ACC112 (cell line): ENCODE measurements around the gene PCP2.

Experiments
- H2AFZ ChIP-seq: fragments of 200-600 bp; sonication (generic); one replicate; pipeline ENCODE4 v1.6.0; 2017; ENCODE audit warnings: antibody characterized with exemption, low read length; ENCODE audit not compliant: unreplicated experiment
- H3K27ac ChIP-seq: fragments of 200-600 bp; sonication (generic); 2 replicates; pipeline ENCODE4 v1.5.1; 2014; ENCODE audit warnings: low read depth, mild to moderate bottlenecking, antibody characterized with exemption, low read length, moderate library complexity
- H3K27me3 ChIP-seq: fragments of 200-600 bp; sonication (generic); 2 replicates; pipeline ENCODE4 v1.6.1; 2014; ENCODE audit warnings: mild to moderate bottlenecking, antibody characterized with exemption, low read length, moderate library complexity, mixed read lengths; ENCODE audit not compliant: insufficient read depth
- H3K36me3 ChIP-seq: fragments of 200-600 bp; sonication (generic); 2 replicates; pipeline ENCODE4 v1.6.1; 2016; ENCODE audit warnings: mild to moderate bottlenecking, antibody characterized with exemption, low read length, moderate library complexity, mixed read lengths; ENCODE audit not compliant: insufficient read depth
- H3K4me1 ChIP-seq: fragments of 200-600 bp; sonication (generic); one replicate; pipeline ENCODE4 v1.6.1; 2016; ENCODE audit warnings: low read length, mixed read lengths; ENCODE audit not compliant: insufficient read depth, unreplicated experiment, control insufficient read depth
- H3K4me3 ChIP-seq: fragments of 200-600 bp; sonication (generic); 2 replicates; pipeline ENCODE4 v1.5.1; 2014; ENCODE audit warnings: mild to moderate bottlenecking, low read depth, low read length
- H3K79me2 ChIP-seq: fragments of 200-600 bp; sonication (generic); one replicate; pipeline ENCODE4 v1.6.0; 2016; ENCODE audit warnings: low read length; ENCODE audit not compliant: control insufficient read depth, unreplicated experiment, insufficient read depth

PCP2 gene

DNA sequence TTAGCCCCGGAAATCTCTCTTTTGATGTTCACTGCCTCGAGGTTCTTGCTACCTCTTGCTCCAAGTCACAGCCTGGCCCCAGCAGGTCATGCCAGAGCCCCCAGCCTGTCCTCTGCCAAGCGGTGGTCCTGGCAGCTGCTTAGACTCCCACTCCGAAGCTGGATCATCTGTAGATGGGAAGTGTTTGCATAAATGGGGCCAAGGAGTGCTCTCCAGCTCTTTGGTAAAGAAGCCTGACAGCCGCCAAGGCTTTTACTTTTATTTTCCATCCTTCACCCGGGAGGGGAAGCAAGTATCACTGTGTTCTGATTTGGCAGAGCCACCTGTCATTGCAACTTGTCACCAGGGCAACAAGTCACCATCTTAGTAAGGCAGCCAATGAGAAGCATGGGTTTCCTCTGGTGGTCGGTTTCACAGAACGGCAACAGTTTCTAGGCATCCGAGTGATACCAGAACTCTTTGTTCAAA, 24.7 kb upstream of the PCP2 start:
- Histone ChIP-seq H3K27me3 (peaks cover 11% of the 10 kb centered on the region; the same call in 1 of the 2 replicates), H3K79me2 (no peaks in the 10 kb centered on the region), H3K4me1 (no peaks in the 10 kb centered on the region), H3K36me3 (no peaks in the 10 kb centered on the region), H3K4me3 (no peak overlapping the region), H3K27ac (no peak overlapping the region), H2AFZ (no peak overlapping the region)

DNA sequence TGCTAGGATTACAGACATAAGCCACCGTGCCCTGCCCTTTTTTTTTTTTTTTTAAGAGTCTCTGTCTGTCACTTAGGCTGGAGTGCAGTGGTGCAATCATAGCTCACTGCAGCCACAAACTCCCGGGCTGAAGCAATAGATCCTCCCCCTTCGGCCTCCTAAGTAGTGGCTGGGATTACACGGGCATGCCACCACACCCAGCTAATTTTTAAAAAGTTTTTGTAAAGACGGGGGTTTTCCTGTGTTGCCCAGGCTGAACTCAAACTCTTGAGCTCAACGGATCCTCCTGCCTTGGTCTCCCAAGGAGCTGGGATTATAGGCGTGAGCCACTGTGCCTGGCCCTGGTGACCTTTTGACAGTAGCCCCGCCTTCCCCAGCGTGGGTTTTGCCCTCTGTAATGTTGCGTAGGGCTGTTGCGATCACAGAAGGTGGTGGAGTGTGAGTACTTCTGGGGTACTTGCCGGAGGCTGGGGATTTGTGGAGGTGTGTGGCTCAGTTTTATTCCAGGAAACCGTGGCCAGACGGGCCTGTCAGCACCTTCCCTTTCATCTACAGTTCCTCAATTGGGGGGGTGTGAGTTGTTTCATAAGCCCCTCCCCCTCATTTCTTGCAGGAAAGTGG, 23.7 kb upstream of the PCP2 start:
- H3K27me3 ChIP-seq, result peaks cover 11% of the 10 kb centered on the region; the same call in 1 of the 2 replicates
- no peak overlapping the region for H3K4me3 ChIP-seq
- no peaks in the 10 kb centered on the region for H3K79me2 ChIP-seq
- H3K27ac ChIP-seq, result no peak overlapping the region
- H2AFZ ChIP-seq, result no peak overlapping the region
- no peaks in the 10 kb centered on the region for H3K36me3 ChIP-seq
- no peaks in the 10 kb centered on the region for H3K4me1 ChIP-seq

DNA sequence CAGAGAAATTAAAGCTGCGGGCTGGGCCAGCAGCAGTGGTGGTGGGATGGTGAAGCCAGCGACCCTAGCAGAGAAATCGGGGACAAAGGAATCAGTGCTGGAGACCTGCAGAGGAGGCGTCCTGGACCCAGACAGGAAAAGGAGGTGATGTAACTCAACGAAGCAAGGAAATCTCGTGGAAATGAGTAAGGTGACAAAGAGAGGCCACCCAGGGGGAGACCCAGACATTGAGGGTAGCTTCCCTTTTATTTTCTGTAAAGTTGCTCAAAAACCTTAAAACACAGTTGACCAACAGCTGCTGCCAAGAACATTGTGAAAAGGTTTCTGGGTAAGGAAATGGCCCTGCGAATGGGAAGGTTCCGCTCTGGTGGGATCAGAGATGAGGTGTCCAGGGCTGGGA, 22.1 kb upstream of the PCP2 start:
- H3K27me3 ChIP-seq, result no peaks in the 10 kb centered on the region
- no peak overlapping the region for H2AFZ ChIP-seq
- H3K4me1 ChIP-seq, result no peaks in the 10 kb centered on the region
- H3K4me3 ChIP-seq, result no peak overlapping the region
- H3K27ac ChIP-seq, result no peak overlapping the region
- H3K79me2 ChIP-seq, result no peaks in the 10 kb centered on the region
- no peaks in the 10 kb centered on the region for H3K36me3 ChIP-seq

DNA sequence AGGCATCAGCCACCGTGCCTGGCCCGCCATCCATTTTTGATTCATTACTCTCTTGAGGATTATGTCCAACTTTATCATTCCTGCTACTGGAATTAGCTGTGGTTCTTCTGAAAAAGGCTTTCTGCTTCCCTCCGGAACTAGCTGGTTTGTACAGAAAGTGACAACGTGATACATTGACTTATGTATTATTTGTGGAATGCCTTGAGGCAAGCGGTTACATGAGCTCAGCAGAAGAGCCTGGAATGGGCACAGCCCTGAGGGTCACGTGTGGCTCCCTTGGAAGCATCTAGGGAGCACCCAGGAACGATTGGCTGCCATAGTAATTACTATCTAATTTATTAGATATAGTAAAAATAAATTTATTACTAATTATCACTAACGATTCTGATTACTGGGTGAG, 20.9 kb upstream of the PCP2 start:
- H3K79me2 ChIP-seq, result no peaks in the 10 kb centered on the region
- H3K27me3 ChIP-seq, result no peaks in the 10 kb centered on the region
- no peak overlapping the region for H2AFZ ChIP-seq
- no peaks in the 10 kb centered on the region for H3K4me1 ChIP-seq
- H3K27ac ChIP-seq, result no peak overlapping the region
- no peak overlapping the region for H3K4me3 ChIP-seq
- no peaks in the 10 kb centered on the region for H3K36me3 ChIP-seq

DNA sequence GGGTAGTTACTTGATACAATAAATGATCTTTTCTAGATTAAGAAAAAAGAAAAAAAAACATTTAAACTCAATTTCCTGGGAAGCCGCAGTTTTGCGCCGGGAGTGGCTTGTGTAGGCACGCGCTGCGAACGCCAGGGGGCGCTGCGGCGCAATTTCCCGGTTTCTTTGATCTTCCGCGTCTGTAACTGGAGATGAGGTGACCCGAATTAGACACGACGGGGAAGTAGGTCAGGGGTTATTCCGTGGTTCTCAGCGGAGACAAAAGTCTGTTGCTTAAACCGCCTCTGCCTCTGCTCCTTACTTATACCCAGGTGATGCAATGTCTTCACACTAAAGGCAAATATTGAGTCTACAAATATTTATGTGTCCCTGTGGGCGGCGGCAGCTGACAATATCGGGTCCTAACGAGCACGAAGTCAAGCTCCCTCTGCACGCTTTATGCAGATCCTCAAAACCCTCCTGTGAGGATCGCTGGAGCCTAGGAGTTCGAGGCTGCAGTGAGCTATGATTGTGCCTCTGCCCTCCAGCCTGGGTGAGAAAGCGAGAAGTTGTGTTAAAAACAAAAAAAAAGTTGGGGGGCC, 18.6 kb upstream of the PCP2 start:
- Histone ChIP-seq H3K36me3 (no peaks in the 10 kb centered on the region), H3K79me2 (no peaks in the 10 kb centered on the region), H3K27me3 (no peaks in the 10 kb centered on the region), H2AFZ (no peak overlapping the region), H3K4me1 (no peaks in the 10 kb centered on the region), H3K4me3 (peak overlapping the region; percentile 60), H3K27ac (no peak overlapping the region)

DNA sequence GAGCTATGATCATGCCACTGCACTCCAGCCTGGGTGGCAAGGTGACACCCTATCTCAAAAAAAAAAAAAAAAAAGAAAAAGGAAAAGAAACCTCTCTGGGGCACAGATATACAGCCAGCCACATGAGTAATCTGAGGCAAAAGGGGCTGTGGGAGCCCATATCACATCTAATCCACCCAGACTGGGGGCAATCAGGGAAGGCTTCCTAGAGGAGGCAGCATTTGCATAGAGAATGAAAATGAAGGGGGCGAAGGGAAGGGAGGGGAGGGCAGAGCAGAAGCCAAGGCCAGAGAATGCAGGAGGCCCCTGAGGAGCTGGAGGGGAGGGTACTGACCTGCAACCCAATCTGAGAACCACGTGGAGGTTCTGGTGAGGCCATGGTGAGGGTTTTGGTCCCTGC, 16.6 kb upstream of the PCP2 start:
- H3K36me3 ChIP-seq, result no peaks in the 10 kb centered on the region
- H3K27ac ChIP-seq, result no peak overlapping the region
- H3K4me3 ChIP-seq, result no peak overlapping the region
- no peaks in the 10 kb centered on the region for H3K27me3 ChIP-seq
- H2AFZ ChIP-seq, result no peak overlapping the region
- no peaks in the 10 kb centered on the region for H3K4me1 ChIP-seq
- no peaks in the 10 kb centered on the region for H3K79me2 ChIP-seq

DNA sequence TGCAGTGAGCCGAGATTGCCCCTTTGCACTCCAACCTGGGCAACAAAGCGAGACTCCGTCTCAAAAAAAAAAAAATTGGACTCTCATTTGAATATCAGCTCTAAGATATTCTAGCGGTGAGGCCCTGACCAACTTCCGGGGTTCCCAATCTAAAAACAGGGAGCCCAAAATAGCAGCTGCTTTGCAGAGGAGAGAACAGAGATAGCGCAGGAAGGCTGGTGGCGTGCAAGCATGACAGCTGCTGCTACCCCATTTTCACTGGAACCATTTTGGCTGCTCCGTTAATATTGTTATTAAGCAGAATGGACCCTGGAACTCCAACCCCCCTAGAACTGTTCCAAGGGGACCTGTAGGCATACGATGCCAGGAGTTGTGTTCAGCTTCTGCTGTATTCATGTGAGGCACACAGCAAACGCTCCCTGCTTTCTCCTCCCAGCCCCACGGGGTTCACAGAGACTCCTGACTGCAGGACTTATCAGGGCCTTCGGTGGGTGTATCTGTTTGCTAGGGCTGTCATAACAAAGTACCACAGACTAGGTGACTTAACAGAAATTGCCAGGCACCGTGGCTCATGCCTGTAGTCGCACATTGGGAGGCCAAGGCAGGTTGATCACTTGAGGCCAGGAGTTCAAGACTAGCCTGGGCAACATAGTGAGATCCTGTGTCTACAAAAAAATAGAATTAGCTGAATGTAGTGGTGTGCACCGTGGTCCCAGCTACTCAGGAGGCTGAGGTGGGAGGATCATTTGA, 14.9 kb upstream of the PCP2 start:
- Histone ChIP-seq H3K79me2 (no peaks in the 10 kb centered on the region), H3K36me3 (no peaks in the 10 kb centered on the region), H2AFZ (no peak overlapping the region), H3K27ac (no peak overlapping the region), H3K27me3 (no peaks in the 10 kb centered on the region), H3K4me1 (no peaks in the 10 kb centered on the region), H3K4me3 (no peak overlapping the region)

DNA sequence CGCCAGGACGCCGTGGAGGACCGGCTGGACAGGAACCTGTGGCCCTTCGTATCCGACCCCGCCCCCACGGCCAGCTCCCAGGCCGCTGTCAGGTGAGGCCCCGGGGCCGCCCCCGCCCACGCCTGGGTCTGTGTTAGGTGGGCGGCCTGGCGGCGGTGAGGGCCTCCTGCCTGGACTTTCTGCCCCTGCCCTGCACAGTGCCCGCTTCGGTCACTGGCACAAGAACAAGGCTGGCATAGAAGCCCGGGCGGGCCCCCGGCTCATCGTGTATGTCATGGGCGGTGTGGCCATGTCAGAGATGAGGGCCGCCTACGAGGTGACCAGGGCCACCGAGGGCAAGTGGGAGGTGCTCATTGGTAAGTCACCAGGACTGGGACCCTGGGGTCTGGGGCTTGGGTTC, 13.6 kb upstream of the PCP2 start:
- H2AFZ ChIP-seq, result no peak overlapping the region
- no peaks in the 10 kb centered on the region for H3K79me2 ChIP-seq
- H3K4me3 ChIP-seq, result no peak overlapping the region
- no peak overlapping the region for H3K27ac ChIP-seq
- no peaks in the 10 kb centered on the region for H3K27me3 ChIP-seq
- no peaks in the 10 kb centered on the region for H3K4me1 ChIP-seq
- H3K36me3 ChIP-seq, result no peaks in the 10 kb centered on the region

DNA sequence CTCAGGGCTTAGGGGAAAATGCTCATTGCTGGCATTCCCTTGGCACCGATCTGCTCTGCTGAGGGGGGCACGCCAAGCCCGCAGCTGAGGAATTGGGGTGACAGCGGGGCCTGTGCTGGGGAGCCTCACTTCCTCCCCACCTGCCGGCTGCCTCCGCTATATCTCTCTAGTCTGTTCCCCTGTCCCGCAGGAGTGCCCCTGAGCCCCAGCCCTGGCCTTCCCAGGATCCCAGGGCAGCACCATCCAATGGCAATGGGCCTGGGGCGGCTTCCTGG, 12.8 kb upstream of the PCP2 start:
- Histone ChIP-seq H3K4me1 (no peaks in the 10 kb centered on the region), H3K27me3 (no peaks in the 10 kb centered on the region), H3K27ac (no peak overlapping the region)

DNA sequence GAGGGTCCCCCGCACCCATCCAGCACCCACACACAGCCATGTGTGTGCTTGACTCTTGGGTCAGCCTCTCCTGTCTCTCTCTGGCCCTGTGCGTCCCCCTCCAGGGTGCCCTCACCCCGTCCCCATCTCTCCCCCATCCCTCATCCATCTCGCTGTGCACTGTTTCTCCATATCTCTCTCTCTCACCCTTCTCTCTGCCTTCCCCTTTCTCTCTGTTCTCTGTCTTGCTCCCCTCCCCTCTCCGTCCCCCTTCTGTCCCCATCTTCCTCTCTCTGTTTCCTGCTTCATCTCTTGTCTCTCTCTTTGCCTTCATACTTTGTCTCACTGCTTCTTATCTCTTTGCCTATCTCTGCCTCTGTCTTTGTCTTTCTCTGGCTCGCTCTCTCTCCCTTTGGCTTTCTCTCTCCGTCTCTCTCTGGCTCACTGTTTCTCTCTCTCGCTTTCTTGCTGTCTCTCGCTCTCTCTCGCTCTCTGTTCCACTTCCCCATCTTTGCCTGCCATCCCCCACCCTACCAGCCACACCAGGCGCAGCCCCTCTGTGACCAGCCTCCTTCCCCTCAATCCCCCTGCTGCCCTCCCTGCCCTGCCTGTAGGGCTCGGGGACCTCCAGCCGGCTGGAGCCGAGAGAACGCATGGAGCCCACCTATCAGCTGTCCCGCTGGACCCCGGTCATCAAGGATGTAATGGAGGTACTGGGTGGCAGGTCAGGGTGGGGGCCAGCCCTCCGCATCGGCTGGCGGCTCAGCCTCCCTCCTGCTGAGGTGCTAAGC, 12.3 kb upstream of the PCP2 start:
- H3K4me3 ChIP-seq, result no peak overlapping the region
- no peak overlapping the region for H3K27ac ChIP-seq
- no peaks in the 10 kb centered on the region for H3K79me2 ChIP-seq
- H3K36me3 ChIP-seq, result no peaks in the 10 kb centered on the region
- no peaks in the 10 kb centered on the region for H3K4me1 ChIP-seq
- H2AFZ ChIP-seq, result no peak overlapping the region
- no peaks in the 10 kb centered on the region for H3K27me3 ChIP-seq

More for the DNA sequence above, 12.8 kb upstream of the PCP2 start:
- no peak overlapping the region for H3K4me3 ChIP-seq
- H3K79me2 ChIP-seq, result no peaks in the 10 kb centered on the region
- H3K36me3 ChIP-seq, result no peaks in the 10 kb centered on the region
- H2AFZ ChIP-seq, result no peak overlapping the region
